PC-3 (cell line): Measurements from ENCODE around the gene PLXDC1.

Source experiments
- EZH2 ChIP-seq: fragments of 300-600 bp; sonication (generic); IDR thresholded peaks from one replicate; pipeline ENCODE4 v1.6.1; 2017; ENCODE audit warnings: antibody characterized with exemption, mild to moderate bottlenecking, low read length; ENCODE audit not compliant: unreplicated experiment
- EZH2phosphoT487 ChIP-seq: fragments of 300-600 bp; sonication (generic); IDR thresholded peaks from 2 replicates; pipeline ENCODE4 v1.6.1; 2018; ENCODE audit warnings: mild to moderate bottlenecking, antibody characterized with exemption, low read length, borderline replicate concordance
- TF ChIP-seq, protein P1 (sequence below): fragments of 300-600 bp; sonication (generic); conservative IDR thresholded peaks from 2 replicates; pipeline ENCODE4 v1.5.1; 2017; ENCODE audit warnings: antibody characterized with exemption, low read depth, mild to moderate bottlenecking, low read length

DNA sequence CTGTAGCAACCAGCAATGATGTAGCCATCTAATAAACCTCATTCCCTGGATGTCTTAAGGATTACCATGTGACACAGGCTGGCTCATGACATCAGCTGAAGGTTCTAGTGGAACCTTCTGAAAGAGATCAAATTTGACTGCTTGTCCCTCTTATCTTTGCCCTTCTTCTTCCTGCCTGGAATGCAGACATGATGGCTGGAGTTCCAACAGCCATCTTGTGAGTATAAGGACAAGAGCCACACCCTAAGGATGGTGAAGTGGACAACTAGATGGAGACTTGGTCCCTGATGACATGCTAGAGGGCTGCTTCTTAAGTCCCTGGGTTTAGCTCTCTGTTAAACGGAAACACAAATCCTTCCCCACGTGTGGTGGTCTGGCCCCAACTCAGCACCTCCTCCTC lies 37.6 kb downstream of the PLXDC1 start:
- TF ChIP-seq, protein P1, sequence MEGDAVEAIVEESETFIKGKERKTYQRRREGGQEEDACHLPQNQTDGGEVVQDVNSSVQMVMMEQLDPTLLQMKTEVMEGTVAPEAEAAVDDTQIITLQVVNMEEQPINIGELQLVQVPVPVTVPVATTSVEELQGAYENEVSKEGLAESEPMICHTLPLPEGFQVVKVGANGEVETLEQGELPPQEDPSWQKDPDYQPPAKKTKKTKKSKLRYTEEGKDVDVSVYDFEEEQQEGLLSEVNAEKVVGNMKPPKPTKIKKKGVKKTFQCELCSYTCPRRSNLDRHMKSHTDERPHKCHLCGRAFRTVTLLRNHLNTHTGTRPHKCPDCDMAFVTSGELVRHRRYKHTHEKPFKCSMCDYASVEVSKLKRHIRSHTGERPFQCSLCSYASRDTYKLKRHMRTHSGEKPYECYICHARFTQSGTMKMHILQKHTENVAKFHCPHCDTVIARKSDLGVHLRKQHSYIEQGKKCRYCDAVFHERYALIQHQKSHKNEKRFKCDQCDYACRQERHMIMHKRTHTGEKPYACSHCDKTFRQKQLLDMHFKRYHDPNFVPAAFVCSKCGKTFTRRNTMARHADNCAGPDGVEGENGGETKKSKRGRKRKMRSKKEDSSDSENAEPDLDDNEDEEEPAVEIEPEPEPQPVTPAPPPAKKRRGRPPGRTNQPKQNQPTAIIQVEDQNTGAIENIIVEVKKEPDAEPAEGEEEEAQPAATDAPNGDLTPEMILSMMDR, result no peak
- TF ChIP-seq EZH2 (no peak), EZH2phosphoT487 (no peak)
